Neural progenitor cell (in vitro differentiated cells): Measurements from ENCODE around the gene MSI2. TPM values are rescaled to one million over a fixed set of nuclear protein-coding genes. Genes with fewer than 3 reads are reported as not detected.

Experiments used
- DNase-seq: peaks from one replicate; pipeline ENCODE4 v3.0.0-alpha.2; 2016; ENCODE audit warnings: low spot score
- H2AFZ ChIP-seq: fragments of 200-600 bp; sonication (generic); replicated peaks from 2 replicates; pipeline ENCODE4 v1.6.1; 2016; ENCODE audit warnings: antibody characterized with exemption
- H3F3A ChIP-seq: fragments of 200-600 bp; sonication (generic); 2 replicates; pipeline ENCODE4 v1.6.1; 2016; ENCODE audit warnings: antibody characterized with exemption, low read depth
- H3K27ac ChIP-seq: fragments of 200-600 bp; sonication (generic); 2 replicates; pipeline ENCODE4 v1.5.1; 2016; ENCODE audit warnings: mild to moderate bottlenecking
- H3K27me3 ChIP-seq: fragments of 200-600 bp; sonication (generic); 2 replicates; pipeline ENCODE4 v1.6.1; 2016; ENCODE audit warnings: mild to moderate bottlenecking, moderate library complexity
- H3K36me3 ChIP-seq: fragments of 200-600 bp; sonication (generic); 2 replicates; pipeline ENCODE4 v1.5.1; 2016
- H3K4me1 ChIP-seq: fragments of 200-600 bp; sonication (generic); 2 replicates; pipeline ENCODE4 v1.6.1; 2016; ENCODE audit warnings: mixed run types
- H3K4me2 ChIP-seq: fragments of 200-600 bp; sonication (generic); 2 replicates; pipeline ENCODE4 v1.6.1; 2016
- H3K4me3 ChIP-seq: fragments of 200-600 bp; sonication (generic); 2 replicates; pipeline ENCODE4 v1.5.1; 2016
- H3K79me2 ChIP-seq: fragments of 200-600 bp; sonication (generic); 2 replicates; pipeline ENCODE4 v1.6.1; 2016; ENCODE audit warnings: low read depth
- H3K9ac ChIP-seq: fragments of 200-600 bp; sonication (generic); 2 replicates; pipeline ENCODE4 v1.6.1; 2016
- H3K9me3 ChIP-seq: fragments of 200-600 bp; sonication (generic); 2 replicates; pipeline ENCODE4 v1.5.1; 2016; ENCODE audit warnings: low read depth
- H4K20me1 ChIP-seq: fragments of 200-600 bp; sonication (generic); 2 replicates; pipeline ENCODE4 v1.6.1; 2016; ENCODE audit warnings: low read depth
- H3K27ac Mint-ChIP-seq: 3 replicates; pipeline ENCODE4 v1.8.0; 2021; ENCODE audit warnings: mixed read lengths
- H3K27me3 Mint-ChIP-seq: 2 replicates; pipeline ENCODE4 v1.8.0; 2022; ENCODE audit warnings: low read depth, mild to moderate bottlenecking, inconsistent platforms, moderate library complexity, mixed read lengths; ENCODE audit not compliant: insufficient read depth
- H3K36me3 Mint-ChIP-seq: 3 replicates; pipeline ENCODE4 v1.8.0; 2021; ENCODE audit warnings: mixed read lengths
- H3K4me1 Mint-ChIP-seq: 3 replicates; pipeline ENCODE4 v1.8.0; 2021; ENCODE audit warnings: mixed read lengths
- H3K4me3 Mint-ChIP-seq: 3 replicates; pipeline ENCODE4 v1.8.0; 2021; ENCODE audit warnings: mild to moderate bottlenecking, moderate library complexity, mixed read lengths
- H3K9me3 Mint-ChIP-seq: 3 replicates; pipeline ENCODE4 v1.8.0; 2020; ENCODE audit warnings: mixed read lengths
- CTCF ChIP-seq: fragments of 200-600 bp; sonication (generic); IDR thresholded peaks from 2 replicates; pipeline ENCODE4 v1.5.1; 2017; ENCODE audit warnings: antibody characterized with exemption, mild to moderate bottlenecking
- EZH2 ChIP-seq: fragments of 200-600 bp; sonication (generic); IDR thresholded peaks from 2 replicates; pipeline ENCODE4 v1.6.1; 2017; ENCODE audit warnings: antibody characterized with exemption, mild to moderate bottlenecking, moderate library complexity
- EZH2phosphoT487 ChIP-seq: fragments of 200-600 bp; sonication (generic); IDR thresholded peaks from 2 replicates; pipeline ENCODE4 v1.6.1; 2017; ENCODE audit warnings: antibody characterized with exemption
- total RNA-seq: library from RNA; depleted of rRNA; stranded (reverse); fragments of >200 nt; gene quantifications from 2 replicates; pipeline ENCODE4 v1.2.3, GENCODE V29; 2015; ENCODE audit warnings: low replicate concordance

MSI2 gene
- total RNA-seq, 1 donor from 2014 or later, result 96.9 TPM

DNA sequence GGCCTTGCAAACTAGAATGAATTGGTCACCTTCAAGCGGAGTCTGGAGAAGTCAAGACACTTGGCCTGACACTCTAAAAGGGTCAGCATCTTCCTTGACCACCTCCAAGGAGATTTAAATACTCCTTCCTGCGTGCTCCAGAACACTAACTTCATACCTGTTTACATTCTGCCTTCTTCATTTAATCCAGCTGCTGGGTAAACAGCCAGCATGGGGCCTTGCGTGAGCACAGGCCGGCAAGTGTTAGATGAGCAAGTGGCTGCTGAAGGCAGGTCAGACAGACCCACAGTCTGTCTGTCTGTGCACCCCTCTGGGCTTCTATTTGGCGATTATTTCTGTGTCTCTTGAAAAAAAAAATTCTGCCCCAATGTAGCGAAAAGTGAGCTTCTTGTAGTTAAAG, 153.8 kb downstream of the MSI2 start:
- peaks cover 82% of the 10 kb centered on the region for H3K79me2 ChIP-seq
- peaks cover 40% of the 10 kb centered on the region for H3F3A ChIP-seq
- TF ChIP-seq CTCF (no peak), EZH2 (no peak), EZH2phosphoT487 (no peak)
- H3K4me1 ChIP-seq, result peaks cover 51% of the 10 kb centered on the region
- H3K9me3 ChIP-seq, result no peaks in the 10 kb centered on the region
- no peak overlapping the region for H3K4me3 ChIP-seq
- peaks cover 7% of the 10 kb centered on the region for H3K9me3 Mint-ChIP-seq
- H3K4me1 Mint-ChIP-seq, result peaks cover 72% of the 10 kb centered on the region
- H3K4me2 ChIP-seq, result peak overlapping the region; percentile 1
- no peak overlapping the region for H2AFZ ChIP-seq
- peaks cover 5% of the 10 kb centered on the region for H3K27me3 Mint-ChIP-seq
- H3K27me3 ChIP-seq, result no peaks in the 10 kb centered on the region
- peaks cover 19% of the 10 kb centered on the region for H4K20me1 ChIP-seq
- peak; percentile 26 for DNase-seq
- peaks cover 26% of the 10 kb centered on the region for H3K36me3 Mint-ChIP-seq
- peak overlapping the region; percentile 85 for H3K27ac Mint-ChIP-seq
- H3K9ac ChIP-seq, result no peak overlapping the region
- peak overlapping the region; percentile 36 for H3K4me3 Mint-ChIP-seq
- no peak overlapping the region for H3K27ac ChIP-seq
- no peaks in the 10 kb centered on the region for H3K36me3 ChIP-seq

- peaks cover 18% of the 10 kb centered on the region for H3F3A ChIP-seq
- no peak overlapping the region for H3K4me3 Mint-ChIP-seq
Observed at GRCh38 chr17:57412520-57413096, 156.3 kb downstream of the MSI2 start.

DNA sequence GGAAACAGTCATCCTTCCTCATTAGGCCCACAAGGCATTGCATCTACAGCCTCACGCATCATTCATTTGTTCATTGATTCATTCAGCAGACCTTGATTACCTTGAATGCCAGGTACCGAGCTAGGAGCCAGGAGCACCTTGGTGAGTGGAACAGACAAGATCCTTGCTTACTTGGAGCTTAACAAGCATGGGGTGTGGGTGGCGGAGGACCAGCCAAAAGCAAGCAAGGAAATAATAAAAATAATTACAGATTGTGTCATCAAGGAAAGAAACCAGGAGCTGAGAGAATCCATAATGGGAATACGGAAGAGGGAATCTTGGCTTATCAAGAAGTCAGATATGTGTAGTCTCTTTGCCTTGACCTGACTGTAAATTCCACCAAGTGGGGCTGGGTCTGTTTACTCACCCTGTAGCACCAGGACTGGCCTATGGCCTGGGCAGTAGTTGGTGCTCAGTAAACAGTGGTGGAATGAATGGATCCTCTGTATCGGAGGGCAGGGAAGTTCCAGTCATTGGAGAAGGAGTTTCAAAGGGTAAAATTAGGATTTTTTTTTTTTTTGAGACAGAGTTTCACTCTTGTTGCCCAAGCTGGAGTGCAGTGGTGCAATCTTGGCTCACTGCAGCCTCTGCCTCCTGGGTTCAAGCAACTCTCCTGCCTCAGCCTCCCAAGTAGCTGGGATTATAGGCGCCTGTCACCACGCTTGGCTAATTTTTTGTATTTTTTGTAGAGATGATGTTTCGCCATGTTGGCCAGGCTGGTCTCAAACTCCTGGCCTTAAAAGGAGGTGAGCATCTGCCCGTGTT, 157.7 kb downstream of the MSI2 start:
- Mint-ChIP-seq H3K9me3 (peaks cover 18% of the 10 kb centered on the region), H3K27ac (peak overlapping the region; percentile 88), H3K4me1 (peaks cover 65% of the 10 kb centered on the region), H3K4me3 (no peak overlapping the region), H3K27me3 (peaks cover 13% of the 10 kb centered on the region), H3K36me3 (peaks cover 59% of the 10 kb centered on the region)
- peaks cover 100% of the 10 kb centered on the region for H3K79me2 ChIP-seq
- DNase-seq, result no peak
- no peaks in the 10 kb centered on the region for H3K27me3 ChIP-seq
- H3K9me3 ChIP-seq, result no peaks in the 10 kb centered on the region
- TF ChIP-seq CTCF, result no peak
- TF ChIP-seq EZH2, result no peak
- TF ChIP-seq EZH2phosphoT487, result no peak
- peaks cover 4% of the 10 kb centered on the region for H3F3A ChIP-seq
- no peaks in the 10 kb centered on the region for H3K36me3 ChIP-seq
- H3K4me2 ChIP-seq, result no peak overlapping the region
- peaks cover 25% of the 10 kb centered on the region for H4K20me1 ChIP-seq
- H2AFZ ChIP-seq, result no peak overlapping the region
- H3K9ac ChIP-seq, result no peak overlapping the region
- peaks cover 36% of the 10 kb centered on the region for H3K4me1 ChIP-seq
- no peak overlapping the region for H3K4me3 ChIP-seq
- H3K27ac ChIP-seq, result no peak overlapping the region

More at GRCh38 chr17:57412520-57413096, 156.3 kb downstream of the MSI2 start:
- Histone ChIP-seq H3K4me2 (no peak overlapping the region), H3K36me3 (no peaks in the 10 kb centered on the region), H3K9ac (no peak overlapping the region), H3K9me3 (no peaks in the 10 kb centered on the region), H3K4me3 (no peak overlapping the region), H2AFZ (no peak overlapping the region), H4K20me1 (peaks cover 19% of the 10 kb centered on the region), H3K27me3 (no peaks in the 10 kb centered on the region), H3K27ac (no peak overlapping the region), H3K79me2 (peaks cover 100% of the 10 kb centered on the region), H3K4me1 (peaks cover 43% of the 10 kb centered on the region)
- H3K4me1 Mint-ChIP-seq, result peaks cover 69% of the 10 kb centered on the region
- TF ChIP-seq EZH2 (no peak), CTCF (no peak), EZH2phosphoT487 (no peak)
- peaks cover 13% of the 10 kb centered on the region for H3K27me3 Mint-ChIP-seq
- peaks cover 18% of the 10 kb centered on the region for H3K9me3 Mint-ChIP-seq
- H3K27ac Mint-ChIP-seq, result peak overlapping the region; percentile 26
- H3K36me3 Mint-ChIP-seq, result peaks cover 47% of the 10 kb centered on the region
- no peak for DNase-seq
